CD4-positive, CD25-positive, alpha-beta regulatory T cell (primary cell): ENCODE results near the gene ANKRD13B. TPM values are rescaled to one million over a fixed set of nuclear protein-coding genes. Genes with fewer than 3 reads are reported as not detected.

Source experiments
- ATAC-seq, 2 donors: fragments of 150-1000 bp; cut with Tn5 transposase; one replicate each; pipeline ENCODE4 v1.10.0; 2021; ENCODE audit warnings: low read depth in 2 of 2, moderate number of reproducible peaks in 2 of 2, moderate library complexity in 1 of 2
- DNase-seq, 3 donors: peaks; one replicate each; pipeline versions ENCODE4 v3.0.0 to v3.0.0-alpha.2; 2012 to 2022; ENCODE audit warnings: mixed read lengths in 1 of 3
- H3K27ac ChIP-seq: one replicate; pipeline ENCODE4 v1.7.0; 2013; ENCODE audit warnings: mild to moderate bottlenecking, low read length; ENCODE audit not compliant: insufficient read depth, poor library complexity, severe bottlenecking
- H3K27me3 ChIP-seq: one replicate; pipeline ENCODE4 v1.7.0; 2013; ENCODE audit warnings: low read length; ENCODE audit not compliant: control insufficient read depth, insufficient read depth
- H3K36me3 ChIP-seq: one replicate; pipeline ENCODE4 v1.7.0; 2013; ENCODE audit warnings: mild to moderate bottlenecking, low read length, moderate library complexity; ENCODE audit not compliant: control insufficient read depth, insufficient read depth
- H3K4me1 ChIP-seq: 2 replicates; pipeline ENCODE4 v1.7.0; 2013; ENCODE audit warnings: mild to moderate bottlenecking, low read length; ENCODE audit not compliant: insufficient read depth, control insufficient read depth, poor library complexity, severe bottlenecking
- H3K4me3 ChIP-seq: one replicate; pipeline ENCODE4 v1.7.0; 2013; ENCODE audit warnings: low read depth, mild to moderate bottlenecking, low read length, moderate library complexity
- H3K9me3 ChIP-seq, 2 experiments: 1 replicate in 1 of 2; 2 replicates in 1 of 2; pipeline ENCODE4 v1.7.0; 2013; ENCODE audit warnings: low read length in 2 of 2, mild to moderate bottlenecking in 1 of 2, moderate library complexity in 1 of 2; ENCODE audit not compliant: control insufficient read depth in 2 of 2
- H3K27ac Mint-ChIP-seq, 3 donors: one replicate each; pipeline ENCODE4 v1.8.0; 2020 to 2022; ENCODE audit warnings: mild to moderate bottlenecking in 3 of 3, mixed read lengths in 3 of 3, moderate library complexity in 2 of 3
- H3K27me3 Mint-ChIP-seq: one replicate; pipeline ENCODE4 v1.8.0; 2022; ENCODE audit warnings: mild to moderate bottlenecking, mixed read lengths
- H3K36me3 Mint-ChIP-seq: one replicate; pipeline ENCODE4 v1.8.0; 2020; ENCODE audit warnings: mixed read lengths
- H3K4me1 Mint-ChIP-seq, 4 donors: one replicate each; pipeline ENCODE4 v1.8.0; 2020 to 2022; ENCODE audit warnings: mixed read lengths in 4 of 4, mild to moderate bottlenecking in 1 of 4
- H3K4me3 Mint-ChIP-seq, 4 donors: one replicate each; pipeline ENCODE4 v1.8.0; 2020 to 2022; ENCODE audit warnings: mild to moderate bottlenecking in 4 of 4, mixed read lengths in 4 of 4, moderate library complexity in 3 of 4
- H3K9me3 Mint-ChIP-seq, 7 donors: one replicate each; pipeline ENCODE4 v1.8.0; 2020 to 2022; ENCODE audit warnings: mixed read lengths in 7 of 7, mild to moderate bottlenecking in 3 of 7, moderate library complexity in 2 of 7
- polyA plus RNA-seq, 4 donors: library from polyadenylated mRNA; unstranded; fragments of 300-500 nt; fragmentation: Illumina TruSeq; gene quantifications; one replicate each; pipeline ENCODE4 v1.2.3, GENCODE V29; 2021
- total RNA-seq: library from RNA; stranded (reverse); gene quantifications from one replicate; pipeline ENCODE4 v1.2.3, GENCODE V29; 2022

ANKRD13B gene
- total and polyA plus RNA-seq, 5 donors from 2014 or later: 0.05 to 5.9 (median 0.18) TPM; not detected in 2

GRCh38 chr17:29579866-29580771 is 12.8 kb upstream of the ANKRD13B start:
- Mint-ChIP-seq H3K4me1 (peaks cover 5 to 31% (median 13%) of the 10 kb centered on the region in 4 donors), H3K27ac (peak overlapping the region in 2 of 3 donors; percentile 90), H3K4me3 (peak overlapping the region in 2 of 4 donors; percentile 22 to 64), H3K36me3 (peaks cover 26% of the 10 kb centered on the region), H3K9me3 (peaks cover 0 to 1% (median 0%) of the 10 kb centered on the region in 7 donors), H3K27me3 (no peaks in the 10 kb centered on the region)
- no peaks in the 10 kb centered on the region for H3K9me3 ChIP-seq
- peak overlapping the region; percentile 56 for H3K27ac ChIP-seq
- H3K4me3 ChIP-seq: no peak overlapping the region
- peak; percentile 80 to 91 (median 89) for DNase-seq
- ATAC-seq: peak; percentile 95 to 99
- no peaks in the 10 kb centered on the region for H3K27me3 ChIP-seq
- peaks cover 16% of the 10 kb centered on the region for H3K4me1 ChIP-seq
- peaks cover 43% of the 10 kb centered on the region for H3K36me3 ChIP-seq

GRCh38 chr17:29581583-29582253 is 11.2 kb upstream of the ANKRD13B start:
- Mint-ChIP-seq H3K27me3 (no peaks in the 10 kb centered on the region), H3K36me3 (peaks cover 26% of the 10 kb centered on the region), H3K27ac (peak overlapping the region in 1 of 3 donors; percentile 20), H3K4me1 (peaks cover 11 to 47% (median 23%) of the 10 kb centered on the region in 4 donors), H3K4me3 (no peak overlapping the region), H3K9me3 (peaks cover 0 to 1% (median 0%) of the 10 kb centered on the region in 7 donors)
- Histone ChIP-seq H3K4me1 (peaks cover 29% of the 10 kb centered on the region), H3K36me3 (peaks cover 30% of the 10 kb centered on the region), H3K27ac (no peak overlapping the region), H3K27me3 (no peaks in the 10 kb centered on the region), H3K4me3 (no peak overlapping the region), H3K9me3 (no peaks in the 10 kb centered on the region)
- DNase-seq: no peak
- no peak for ATAC-seq

DNA sequence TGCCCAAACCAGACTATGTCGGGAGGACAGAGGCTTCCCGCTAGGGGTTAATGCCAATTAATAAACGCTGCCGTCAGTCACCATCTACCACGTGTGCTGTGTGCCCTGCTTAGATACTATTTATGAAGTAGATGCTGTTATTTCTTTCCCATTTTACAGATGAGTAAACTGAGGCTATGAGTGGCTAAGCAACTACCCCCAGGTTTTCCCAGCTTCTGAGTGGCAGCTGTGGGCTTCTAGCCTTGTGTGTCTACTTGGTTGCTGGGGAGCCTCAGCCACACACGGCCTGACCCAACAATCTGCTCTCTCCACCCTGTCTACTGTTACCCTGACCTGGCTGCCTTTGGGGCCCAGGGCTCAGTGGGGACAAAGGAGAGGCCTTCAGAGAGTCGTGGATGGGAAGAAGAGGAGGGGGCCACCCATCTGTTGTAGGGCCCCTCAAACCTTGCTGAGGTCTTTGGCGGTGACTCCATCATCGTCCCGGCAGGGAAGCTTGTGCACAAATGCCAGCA is 10.6 kb upstream of the ANKRD13B start:
- peaks cover 24% of the 10 kb centered on the region for H3K36me3 ChIP-seq
- H3K4me1 ChIP-seq: peaks cover 34% of the 10 kb centered on the region
- peaks cover 26% of the 10 kb centered on the region for H3K36me3 Mint-ChIP-seq
- H3K27ac ChIP-seq: no peak overlapping the region
- DNase-seq: no peak
- H3K4me3 Mint-ChIP-seq: no peak overlapping the region
- H3K4me3 ChIP-seq: no peak overlapping the region
- no peaks in the 10 kb centered on the region for H3K27me3 ChIP-seq
- H3K27me3 Mint-ChIP-seq: no peaks in the 10 kb centered on the region
- H3K9me3 ChIP-seq: no peaks in the 10 kb centered on the region
- H3K4me1 Mint-ChIP-seq: peaks cover 11 to 53% (median 26%) of the 10 kb centered on the region in 4 donors
- peaks cover 0 to 1% (median 0%) of the 10 kb centered on the region in 7 donors for H3K9me3 Mint-ChIP-seq
- ATAC-seq: no peak
- peak overlapping the region in 1 of 3 donors; percentile 20 for H3K27ac Mint-ChIP-seq

GRCh38 chr17:29582772-29583171 is 10.2 kb upstream of the ANKRD13B start:
- H3K9me3 Mint-ChIP-seq: peaks cover 0 to 1% (median 0%) of the 10 kb centered on the region in 7 donors
- Histone ChIP-seq H3K4me3 (no peak overlapping the region), H3K36me3 (peaks cover 22% of the 10 kb centered on the region), H3K27ac (no peak overlapping the region), H3K4me1 (peaks cover 39% of the 10 kb centered on the region), H3K27me3 (no peaks in the 10 kb centered on the region), H3K9me3 (no peaks in the 10 kb centered on the region)
- no peak overlapping the region for H3K27ac Mint-ChIP-seq
- no peak overlapping the region for H3K4me3 Mint-ChIP-seq
- H3K27me3 Mint-ChIP-seq: no peaks in the 10 kb centered on the region
- ATAC-seq: no peak
- peaks cover 24% of the 10 kb centered on the region for H3K36me3 Mint-ChIP-seq
- H3K4me1 Mint-ChIP-seq: peaks cover 11 to 57% (median 29%) of the 10 kb centered on the region in 4 donors
- no peak for DNase-seq

DNA sequence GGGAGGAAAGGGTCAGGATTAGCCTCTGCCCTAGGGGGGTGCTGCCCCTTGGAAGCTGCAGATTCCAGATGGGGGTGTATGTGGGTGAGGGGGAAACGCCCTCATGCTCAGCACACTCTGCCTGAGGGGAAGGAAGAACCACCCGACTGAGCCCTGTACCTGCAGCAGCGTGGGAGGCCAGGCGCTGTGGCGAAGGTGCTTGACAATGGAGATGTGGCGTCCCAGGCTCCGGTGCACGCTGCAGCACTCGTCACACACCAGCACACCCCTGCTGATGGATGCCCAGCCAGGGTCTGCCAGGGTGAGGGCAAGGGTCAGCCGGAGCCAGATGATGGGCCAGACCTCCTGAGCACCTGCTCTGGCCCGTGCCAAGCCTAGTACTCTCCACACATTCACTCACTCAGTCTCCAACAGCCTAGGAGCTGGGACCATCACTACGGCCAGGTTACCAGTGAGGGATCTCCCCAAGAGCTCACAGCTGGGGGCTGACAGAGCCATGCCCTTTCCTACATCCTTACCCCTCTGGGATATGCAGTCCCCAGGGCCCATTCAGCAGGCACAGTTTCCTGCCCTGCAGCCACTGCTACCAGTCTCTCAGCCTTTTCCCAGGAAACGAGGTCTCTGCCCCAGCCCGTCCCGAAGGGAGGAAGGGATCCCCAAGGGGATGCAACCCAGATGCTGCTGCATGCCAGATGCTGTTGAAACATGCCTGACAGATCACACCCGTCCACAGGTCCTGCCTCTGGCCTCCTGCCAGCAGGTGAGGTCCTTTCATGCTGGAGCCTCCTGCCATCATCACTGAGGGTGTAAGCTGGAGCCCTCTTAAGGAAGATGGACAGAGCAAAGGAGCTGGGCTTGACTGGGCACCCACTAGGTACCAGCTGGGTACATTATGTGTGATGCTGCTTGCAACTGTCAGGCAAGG is 9.3 kb upstream of the ANKRD13B start:
- peaks cover 47% of the 10 kb centered on the region for H3K4me1 ChIP-seq
- DNase-seq (no peak), ATAC-seq (no peak)
- H3K27ac ChIP-seq: no peak overlapping the region
- Mint-ChIP-seq H3K36me3 (peaks cover 18% of the 10 kb centered on the region), H3K4me1 (peaks cover 11 to 63% (median 34%) of the 10 kb centered on the region in 4 donors), H3K27me3 (no peaks in the 10 kb centered on the region), H3K9me3 (peaks cover 0 to 1% (median 0%) of the 10 kb centered on the region in 7 donors), H3K4me3 (peak overlapping the region in 2 of 4 donors; percentile 43 to 91), H3K27ac (peak overlapping the region; percentile 69 to 82 (median 79))
- H3K9me3 ChIP-seq: no peaks in the 10 kb centered on the region
- no peaks in the 10 kb centered on the region for H3K27me3 ChIP-seq
- H3K4me3 ChIP-seq: no peak overlapping the region
- peaks cover 18% of the 10 kb centered on the region for H3K36me3 ChIP-seq

GRCh38 chr17:29584452-29585079 is 8.4 kb upstream of the ANKRD13B start:
- Histone ChIP-seq H3K36me3 (peaks cover 18% of the 10 kb centered on the region), H3K27ac (no peak overlapping the region), H3K4me3 (no peak overlapping the region), H3K4me1 (peaks cover 50% of the 10 kb centered on the region), H3K27me3 (no peaks in the 10 kb centered on the region), H3K9me3 (no peaks in the 10 kb centered on the region)
- Mint-ChIP-seq H3K4me1 (peaks cover 11 to 63% (median 34%) of the 10 kb centered on the region in 4 donors), H3K27me3 (no peaks in the 10 kb centered on the region), H3K9me3 (peaks cover 0 to 1% (median 0%) of the 10 kb centered on the region in 7 donors), H3K4me3 (peak overlapping the region; percentile 21 to 91 (median 70)), H3K27ac (peak overlapping the region; percentile 32 to 82 (median 69)), H3K36me3 (peaks cover 12% of the 10 kb centered on the region)
- ATAC-seq (no peak), DNase-seq (no peak)
